ENCODE data around the gene FGF21. TPM values are rescaled to one million over a fixed set of nuclear protein-coding genes. Genes with fewer than 3 reads are reported as not detected.

The FGF21 gene
- polyA plus RNA-seq, 4 donors = not detected

GRCh38 chr19:48726556-48726955, 28.8 kb upstream of the FGF21 start:
- no peak for DNase-seq (ENCODE audit: low read depth in 4 of 4, low spot score in 3 of 4)

- no peak for DNase-seq (ENCODE audit: low read depth in 4 of 4, low spot score in 3 of 4)
These were observed 26.2 kb upstream of the FGF21 start for GRCh38 chr19:48728911-48729664.

DNA sequence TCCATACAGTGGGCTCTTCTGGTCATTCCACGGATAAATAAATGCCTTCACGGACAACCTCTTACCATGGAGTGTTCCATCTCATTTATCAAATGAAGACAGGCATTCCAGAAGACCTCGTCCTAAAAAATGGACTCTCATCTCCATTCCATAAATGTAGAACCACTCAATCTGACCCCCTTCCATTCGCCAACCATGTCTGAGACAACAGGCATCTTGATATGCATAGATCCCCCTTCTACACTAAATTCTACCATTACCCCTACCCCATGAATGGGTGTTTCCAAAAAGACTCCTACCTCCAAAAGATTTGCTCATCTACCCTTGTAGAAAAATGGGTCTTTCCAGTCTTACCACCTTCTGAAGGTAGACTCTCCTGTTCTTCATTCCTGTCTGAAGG, 23.9 kb upstream of the FGF21 start:
- no peak for DNase-seq (ENCODE audit: low read depth in 4 of 4, low spot score in 3 of 4)

DNA sequence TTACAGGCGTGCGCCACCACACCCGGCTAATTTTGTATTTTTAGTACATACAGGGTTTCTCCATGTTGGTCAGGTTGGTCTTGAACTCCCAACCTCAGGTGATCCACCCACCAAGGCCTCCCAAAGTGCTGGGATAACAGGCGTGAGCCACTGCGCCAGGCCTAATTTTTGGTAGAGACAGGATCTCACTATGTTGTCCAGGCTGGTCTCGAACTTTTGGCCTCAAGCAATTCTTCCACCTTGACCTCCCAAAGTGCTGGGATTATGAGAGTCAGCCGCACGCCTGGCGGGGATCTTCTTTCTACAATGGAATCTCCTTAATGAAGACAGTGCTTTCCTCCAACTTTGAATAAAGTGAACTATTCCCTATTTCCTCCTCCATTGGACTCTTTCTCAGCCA, 20.7 kb upstream of the FGF21 start:
- DNase-seq (ENCODE audit: low read depth in 4 of 4, low spot score in 3 of 4) = no peak

- no peak for DNase-seq (ENCODE audit: low read depth in 4 of 4, low spot score in 3 of 4)
These were observed 20.2 kb upstream of the FGF21 start for GRCh38 chr19:48735031-48735615.

GRCh38 chr19:48737360-48737998, 17.8 kb upstream of the FGF21 start:
- DNase-seq (ENCODE audit: low read depth in 4 of 4, low spot score in 3 of 4) = no peak

GRCh38 chr19:48738557-48739403, 16.5 kb upstream of the FGF21 start:
- DNase-seq (ENCODE audit: low read depth in 4 of 4, low spot score in 3 of 4) = peak in 3 of 4 donors; percentile 83 to 87 (median 84)

- no peak for DNase-seq (ENCODE audit: low read depth in 4 of 4, low spot score in 3 of 4)
These were observed 15.7 kb upstream of the FGF21 start for GRCh38 chr19:48739404-48740163.

- no peak for DNase-seq (ENCODE audit: low read depth in 4 of 4, low spot score in 3 of 4)
These were observed 15.0 kb upstream of the FGF21 start, which contains the start of gene RASIP1 for GRCh38 chr19:48740164-48740972. TSS of gene RASIP1 (minus strand) at chr19:48740610. CDS start at chr19:48740282, 328 bp downstream.

DNA sequence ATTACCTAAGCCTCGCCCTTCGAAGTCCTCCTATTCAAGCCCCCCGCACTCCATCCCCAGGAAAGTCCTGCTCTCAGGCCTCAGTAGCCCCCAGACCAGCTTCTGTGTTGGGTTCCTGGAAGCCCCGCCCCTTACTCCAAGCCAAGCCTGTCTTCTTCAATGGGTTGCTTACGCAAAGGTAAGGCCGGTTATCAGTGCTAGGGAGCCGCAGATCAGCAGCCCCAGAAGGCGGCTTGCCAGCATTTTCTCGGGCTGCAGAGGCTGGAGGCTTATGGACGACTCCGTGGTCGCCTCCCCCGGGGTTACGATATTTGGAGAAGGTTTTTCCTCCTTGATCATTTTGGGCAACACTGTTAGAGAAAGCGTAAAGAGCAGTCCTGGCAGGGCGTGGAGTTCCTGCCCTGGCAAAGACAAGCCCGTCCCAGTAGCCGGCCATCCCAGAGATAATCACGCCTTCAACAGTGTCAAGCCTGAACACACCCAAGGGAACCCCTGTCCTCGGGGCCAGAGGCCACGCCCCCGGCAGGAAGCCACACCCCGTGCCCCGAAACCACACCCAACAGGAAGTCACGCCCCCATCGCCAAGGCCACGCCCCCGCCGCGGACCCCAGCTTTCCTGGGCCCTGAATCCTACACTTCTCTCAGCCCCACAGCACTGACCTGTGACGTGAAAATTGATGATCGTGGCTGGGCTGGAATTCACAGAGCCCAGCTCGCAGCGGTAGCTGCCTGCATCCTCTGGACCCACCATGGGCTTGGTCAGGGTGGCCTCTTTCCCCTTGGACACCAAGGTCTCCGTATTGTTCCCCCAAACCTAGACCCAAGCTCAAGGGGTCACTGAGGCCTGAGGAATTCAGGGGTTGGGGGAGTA, 14.0 kb upstream of the FGF21 start:
- DNase-seq (ENCODE audit: low read depth in 4 of 4, low spot score in 3 of 4) = no peak

GRCh38 chr19:48742096-48742495, 13.2 kb upstream of the FGF21 start:
- no peak for DNase-seq (ENCODE audit: low read depth in 4 of 4, low spot score in 3 of 4)

GRCh38 chr19:48745208-48745995, 9.9 kb upstream of the FGF21 start:
- no peak for DNase-seq (ENCODE audit: low read depth in 4 of 4, low spot score in 3 of 4)

- DNase-seq (ENCODE audit: low read depth in 4 of 4, low spot score in 3 of 4) = no peak
These were observed 9.2 kb upstream of the FGF21 start for GRCh38 chr19:48746110-48746509.

DNA sequence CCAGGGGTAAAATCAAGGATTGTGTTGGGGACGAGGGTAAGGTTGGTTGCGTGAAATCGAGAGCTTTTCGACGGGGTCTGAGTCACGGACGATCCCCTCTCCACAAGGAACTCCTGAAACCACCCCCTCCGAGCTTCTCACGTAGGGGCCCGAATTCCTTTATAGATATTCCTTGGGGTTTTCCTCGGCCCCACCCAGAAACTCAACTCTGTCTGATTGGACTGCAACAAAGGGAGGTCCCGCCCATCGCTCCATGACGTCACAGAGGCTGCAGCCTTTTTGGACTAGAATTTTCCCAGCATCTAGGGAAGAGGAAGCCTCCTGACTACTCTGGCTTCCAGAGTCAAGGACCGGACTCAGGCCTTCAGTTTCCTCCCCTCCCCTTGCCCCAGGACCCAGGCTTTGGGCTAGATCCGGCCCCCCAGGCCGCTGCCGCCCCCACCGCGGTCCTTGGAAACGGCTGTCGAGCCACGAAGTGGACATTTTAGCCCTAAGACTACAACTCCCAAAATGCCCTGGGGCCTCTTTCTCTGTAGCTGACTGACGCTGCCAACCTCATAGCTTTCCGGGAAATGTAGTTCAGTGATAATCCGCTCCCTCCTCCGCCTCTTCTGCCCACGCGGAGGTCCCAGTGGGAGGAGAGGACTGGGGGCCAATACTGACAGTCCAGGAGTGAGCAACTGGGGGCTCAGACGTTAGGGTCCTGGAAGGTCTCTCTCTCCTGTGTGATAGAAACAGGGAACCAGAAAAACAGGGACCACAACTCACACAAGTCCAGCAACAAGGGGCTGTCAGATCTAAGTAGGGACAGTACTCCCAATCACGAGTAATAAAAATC, 8.4 kb upstream of the FGF21 start, which contains the start of gene IZUMO1:
IZUMO1 (minus strand) TSS at position 172 of the 838 bp plus-strand sequence. CDS start 1,050 bp downstream, outside the sequence.
- peak in 2 of 4 donors; percentile 78 to 79 for DNase-seq (ENCODE audit: low read depth in 4 of 4, low spot score in 3 of 4)

DNA sequence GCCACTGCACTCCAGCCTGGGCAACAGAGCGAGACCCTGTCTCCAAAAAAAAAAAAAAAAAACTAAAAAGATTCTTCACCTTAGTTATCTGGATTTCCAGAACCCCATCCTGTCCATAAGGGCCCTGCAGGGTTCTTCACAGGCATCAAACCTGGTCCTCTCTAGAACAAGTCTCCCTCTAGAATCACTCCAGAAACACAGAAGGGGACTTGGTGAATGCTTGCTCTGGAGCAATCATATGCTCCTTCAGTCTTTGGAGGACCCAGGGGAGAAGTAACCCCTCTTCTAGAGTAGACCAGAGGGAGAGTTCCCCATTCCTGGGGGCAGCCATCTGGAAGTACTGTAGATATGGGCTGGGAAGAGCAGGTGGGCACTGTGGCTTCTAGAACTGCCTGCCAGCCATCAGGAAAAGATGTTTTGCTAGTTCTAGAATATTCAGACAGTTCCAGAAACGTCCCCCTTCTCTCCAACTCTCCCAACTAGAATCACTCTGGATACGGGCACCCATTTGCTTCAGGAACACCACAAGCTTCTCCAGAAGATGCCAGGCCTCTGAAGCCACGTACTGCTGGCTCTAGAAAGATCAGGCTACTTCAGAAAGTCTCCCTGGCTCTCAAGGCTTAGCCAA, 5.6 kb upstream of the FGF21 start:
- DNase-seq (ENCODE audit: low read depth in 4 of 4, low spot score in 3 of 4) = no peak

DNA sequence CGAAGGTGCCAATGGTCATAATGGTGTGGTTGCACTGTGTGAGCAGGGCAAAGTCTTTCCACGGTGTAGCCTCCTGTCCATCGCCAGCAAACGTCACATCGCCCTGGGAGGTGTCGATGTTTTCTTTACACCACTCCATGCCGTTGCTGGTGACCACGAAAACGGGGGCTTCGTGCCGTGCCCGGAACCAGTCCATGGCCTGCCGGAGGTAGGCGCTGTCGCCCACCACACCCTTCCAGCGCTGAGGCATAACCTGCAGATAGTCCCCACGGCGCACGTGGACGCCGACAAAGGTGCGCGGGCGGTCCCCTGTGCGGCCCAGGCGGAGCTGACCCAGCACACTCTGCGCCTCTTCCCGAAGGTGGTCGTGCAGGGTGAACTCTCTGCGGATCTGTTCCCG, 5.0 kb upstream of the FGF21 start:
- no peak for DNase-seq (ENCODE audit: low read depth in 4 of 4, low spot score in 3 of 4)

All from right renal pelvis (tissue), 4 donors.